MCF 10A (cell line): ENCODE results near the gene COBL. TPM values are rescaled to one million over a fixed set of nuclear protein-coding genes. Genes with fewer than 3 reads are reported as not detected.

Experiments used
- BruUV-seq: library from RNA; stranded (reverse); fragments of 400-500 nt; replicated peaks from 2 replicates; lab custom pipeline; 2021; lab: Mats Ljungman, UMichigan
- CTCF ChIA-PET: fragments of 300-600 bp; sonication (Branson Sonifier 250); formaldehyde crosslinking; extraction: SDS; loops from one replicate; lab custom pipeline; 2021; ENCODE audit warnings: antibody characterized with exemption, inconsistent platforms; lab: Yijun Ruan, JAX
- POLR2A ChIA-PET: fragments of 300-600, 350-650 bp; sonication (Branson Sonifier 250); formaldehyde crosslinking; extraction: SDS; loops from one replicate; lab custom pipeline; 2020; ENCODE audit warnings: antibody characterized with exemption, inconsistent platforms; lab: Yijun Ruan, JAX
- DNase-seq: peaks from one replicate; pipeline ENCODE4 v3.0.0-alpha.2; 2018; ENCODE audit not compliant: unreplicated experiment
- H3K27ac Mint-ChIP-seq: one replicate; pipeline ENCODE4 v1.8.0; 2022; ENCODE audit warnings: mild to moderate bottlenecking, low read depth, mixed read lengths; ENCODE audit not compliant: unreplicated experiment
- H3K27me3 Mint-ChIP-seq: one replicate; pipeline ENCODE4 v1.8.0; 2022; ENCODE audit warnings: mixed read lengths; ENCODE audit not compliant: insufficient read depth, unreplicated experiment
- H3K36me3 Mint-ChIP-seq: one replicate; pipeline ENCODE4 v1.8.0; 2022; ENCODE audit warnings: mild to moderate bottlenecking, moderate library complexity, mixed read lengths; ENCODE audit not compliant: insufficient read depth, unreplicated experiment
- H3K4me1 Mint-ChIP-seq: one replicate; pipeline ENCODE4 v1.8.0; 2022; ENCODE audit warnings: mixed read lengths; ENCODE audit not compliant: insufficient read depth, unreplicated experiment
- H3K4me3 Mint-ChIP-seq: one replicate; pipeline ENCODE4 v1.8.0; 2022; ENCODE audit warnings: mild to moderate bottlenecking, moderate library complexity, mixed read lengths; ENCODE audit not compliant: unreplicated experiment
- H3K9me3 Mint-ChIP-seq: one replicate; pipeline ENCODE4 v1.8.0; 2022; ENCODE audit warnings: mixed read lengths; ENCODE audit not compliant: unreplicated experiment
- intact Hi-C: fragments of 100-400 bp; cut with micrococcal nuclease; formaldehyde crosslinking; loops from 2 replicates; pipeline ENCODE4 v1.14.1; 2022
- total RNA-seq: library from RNA; stranded (reverse); gene quantifications from 2 replicates; pipeline ENCODE4 v1.2.3, GENCODE V29; 2022
- TF ChIP-seq, protein P1 (sequence below): fragments of 200-600 bp; IDR thresholded peaks from one replicate; pipeline ENCODE4 v1.8.0; 2022; ENCODE audit warnings: antibody characterized with exemption, mild to moderate bottlenecking; ENCODE audit not compliant: unreplicated experiment

The COBL gene
- total RNA-seq, 1 experiment from 2014 or later = 12.3 TPM

DNA sequence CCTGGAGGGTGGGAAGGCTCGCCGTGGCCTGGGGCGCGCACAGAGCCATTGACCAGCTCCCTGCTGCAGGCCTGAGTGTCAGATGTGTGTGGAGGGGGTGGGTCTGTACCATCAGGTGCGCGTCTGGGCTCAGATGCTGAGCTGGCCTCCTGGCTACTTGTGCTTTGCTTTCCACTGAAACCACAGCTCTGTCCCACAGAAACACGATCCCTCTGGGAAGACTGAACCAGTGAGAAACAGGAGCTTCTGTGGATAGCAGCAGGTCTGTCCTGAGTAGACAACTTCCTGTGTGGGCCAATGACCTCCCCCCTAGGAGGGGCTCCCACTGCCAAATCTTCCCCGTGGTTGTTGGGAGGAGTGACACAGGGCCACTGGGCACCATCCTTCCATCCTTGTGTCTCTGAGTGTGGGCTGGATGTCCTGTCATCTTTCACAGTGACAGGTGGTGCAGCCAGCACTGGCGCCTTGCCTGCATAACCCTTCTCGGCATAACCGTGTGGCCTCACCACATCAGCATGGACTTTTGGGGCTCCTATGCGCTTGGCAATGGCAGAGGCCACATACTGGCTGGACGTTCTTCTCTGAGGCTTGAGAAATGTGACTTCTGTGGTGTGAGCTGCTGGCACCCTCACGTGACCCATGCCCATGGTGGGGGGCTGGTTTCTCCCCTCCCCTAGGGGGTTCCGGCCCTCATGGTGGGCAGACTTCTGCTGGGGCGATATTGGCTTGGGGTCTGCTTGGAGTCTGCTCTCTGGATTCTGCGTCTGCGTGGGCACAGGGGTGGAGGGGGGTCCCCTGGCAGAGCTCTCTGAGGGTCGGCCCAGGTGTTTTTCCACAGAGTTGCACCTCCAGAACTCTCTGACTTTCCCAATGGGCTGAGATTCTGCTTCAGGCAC lies 288.4 kb downstream of the COBL start:
- H3K4me3 Mint-ChIP-seq = no peak overlapping the region
- intact Hi-C loops = no loop called here
- H3K27ac Mint-ChIP-seq = no peak overlapping the region
- H3K27me3 Mint-ChIP-seq = no peaks in the 10 kb centered on the region
- TF ChIP-seq, protein P1, sequence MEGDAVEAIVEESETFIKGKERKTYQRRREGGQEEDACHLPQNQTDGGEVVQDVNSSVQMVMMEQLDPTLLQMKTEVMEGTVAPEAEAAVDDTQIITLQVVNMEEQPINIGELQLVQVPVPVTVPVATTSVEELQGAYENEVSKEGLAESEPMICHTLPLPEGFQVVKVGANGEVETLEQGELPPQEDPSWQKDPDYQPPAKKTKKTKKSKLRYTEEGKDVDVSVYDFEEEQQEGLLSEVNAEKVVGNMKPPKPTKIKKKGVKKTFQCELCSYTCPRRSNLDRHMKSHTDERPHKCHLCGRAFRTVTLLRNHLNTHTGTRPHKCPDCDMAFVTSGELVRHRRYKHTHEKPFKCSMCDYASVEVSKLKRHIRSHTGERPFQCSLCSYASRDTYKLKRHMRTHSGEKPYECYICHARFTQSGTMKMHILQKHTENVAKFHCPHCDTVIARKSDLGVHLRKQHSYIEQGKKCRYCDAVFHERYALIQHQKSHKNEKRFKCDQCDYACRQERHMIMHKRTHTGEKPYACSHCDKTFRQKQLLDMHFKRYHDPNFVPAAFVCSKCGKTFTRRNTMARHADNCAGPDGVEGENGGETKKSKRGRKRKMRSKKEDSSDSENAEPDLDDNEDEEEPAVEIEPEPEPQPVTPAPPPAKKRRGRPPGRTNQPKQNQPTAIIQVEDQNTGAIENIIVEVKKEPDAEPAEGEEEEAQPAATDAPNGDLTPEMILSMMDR = no peak
- ChIA-PET POLR2A (no interaction called here), CTCF (interaction anchor here (0.6 kb wide), 1 partner anchor 11 kb away, joined by 3 read pairs; no protein-coding TSS in a partner anchor)
- peaks cover 11% of the 10 kb centered on the region for H3K36me3 Mint-ChIP-seq
- no peaks in the 10 kb centered on the region for H3K9me3 Mint-ChIP-seq
- DNase-seq = no peak
- H3K4me1 Mint-ChIP-seq = no peaks in the 10 kb centered on the region
- TSS peak; percentile 51 for BruUV-seq

DNA sequence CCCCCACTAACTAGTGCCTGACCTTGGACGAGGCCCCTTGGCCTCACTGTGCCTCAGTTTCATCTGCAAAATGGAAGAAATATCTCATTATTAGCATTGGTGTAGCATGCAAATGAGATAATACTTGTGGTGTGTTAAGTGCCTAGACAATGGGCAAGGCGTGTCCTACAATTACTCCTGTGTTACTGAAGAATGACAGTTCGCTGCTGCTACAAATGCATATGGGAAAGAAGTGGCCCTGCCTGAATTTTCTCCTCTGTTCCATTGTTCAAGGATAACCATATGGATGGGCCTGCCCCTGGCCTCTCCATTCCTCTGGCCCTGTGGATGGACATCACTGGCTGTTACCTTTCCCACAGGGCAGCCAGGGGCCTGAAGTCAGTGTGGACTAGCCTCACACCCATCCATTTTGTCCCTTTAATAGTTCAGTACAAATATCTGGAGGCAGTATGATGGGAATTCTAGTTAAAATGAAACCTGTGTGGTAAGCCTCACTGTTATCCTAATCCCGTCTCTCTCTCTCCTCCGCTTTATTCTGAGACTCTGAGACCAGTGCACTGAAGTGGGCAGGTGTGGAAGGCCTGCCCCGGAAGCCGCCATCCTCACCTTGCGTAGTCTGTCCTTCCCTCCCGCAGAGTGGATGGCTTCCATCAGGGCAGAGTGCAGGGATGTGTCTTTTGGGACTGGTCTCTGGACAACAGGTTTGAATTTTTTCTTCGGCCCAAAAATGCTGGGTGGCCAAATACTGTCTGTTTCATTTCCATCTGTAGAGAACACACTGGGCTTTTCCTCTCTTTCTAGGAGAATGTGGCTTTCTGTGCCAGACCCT lies 289.3 kb downstream of the COBL start:
- no peak for DNase-seq
- TF ChIP-seq, protein P1 = no peak
- ChIA-PET POLR2A (no interaction called here), CTCF (interaction anchor here (0.5 kb wide), 1 partner anchor 41 kb away, joined by 3 read pairs; no protein-coding TSS in a partner anchor)
- intact Hi-C loops = no loop called here
- Mint-ChIP-seq H3K27ac (no peak overlapping the region), H3K4me3 (no peak overlapping the region), H3K9me3 (no peaks in the 10 kb centered on the region), H3K36me3 (peaks cover 15% of the 10 kb centered on the region), H3K4me1 (no peaks in the 10 kb centered on the region), H3K27me3 (no peaks in the 10 kb centered on the region)
- no TSS peak for BruUV-seq

DNA sequence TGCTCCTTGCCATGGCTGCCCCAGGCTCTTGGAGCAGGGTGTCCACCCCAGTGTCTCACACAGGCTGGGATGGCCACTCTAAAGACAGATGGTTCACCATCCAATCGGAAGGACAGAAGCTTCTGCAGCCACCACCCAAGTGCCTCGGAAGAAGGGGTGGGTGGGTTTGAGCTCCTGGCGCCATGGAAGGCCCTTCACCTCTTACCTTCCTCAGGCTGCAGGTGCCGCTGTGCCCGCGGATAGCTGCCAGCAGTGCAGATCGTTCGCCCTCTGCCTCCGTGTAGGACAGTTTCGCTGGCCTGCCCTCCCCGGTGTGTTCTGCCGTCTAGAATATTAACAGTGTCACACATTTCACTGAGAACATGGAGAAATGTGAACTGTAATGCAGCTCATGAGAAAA lies 290.3 kb downstream of the COBL start:
- Mint-ChIP-seq H3K27me3 (no peaks in the 10 kb centered on the region), H3K27ac (no peak overlapping the region), H3K4me1 (no peaks in the 10 kb centered on the region), H3K4me3 (no peak overlapping the region), H3K36me3 (peaks cover 15% of the 10 kb centered on the region), H3K9me3 (no peaks in the 10 kb centered on the region)
- CTCF ChIA-PET = interaction anchor here (0.5 kb wide), 1 partner anchor 42 kb away, joined by 3 read pairs; no protein-coding TSS in a partner anchor
- POLR2A ChIA-PET = no interaction called here
- no peak for DNase-seq
- intact Hi-C loops = no loop called here
- TF ChIP-seq, protein P1 = no peak
- BruUV-seq = no TSS peak

DNA sequence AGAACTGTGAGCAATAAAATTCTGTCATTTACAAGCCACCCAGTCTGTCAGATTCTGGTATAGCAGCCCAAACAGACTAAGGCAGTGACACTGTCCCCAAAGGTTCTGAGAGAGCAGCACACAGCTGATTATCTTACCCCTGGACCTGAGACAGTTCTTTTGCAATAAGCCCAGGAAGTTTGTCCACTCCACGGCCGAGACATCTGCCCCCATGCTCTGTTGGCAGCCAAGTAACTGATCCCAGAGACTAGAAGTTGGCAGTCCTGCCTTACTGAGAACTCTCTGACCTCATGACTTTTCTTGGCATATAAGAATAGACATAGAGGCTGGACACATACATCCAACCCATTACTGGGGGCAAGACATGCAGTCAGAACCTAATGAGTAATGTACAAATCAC lies 290.9 kb downstream of the COBL start:
- Mint-ChIP-seq H3K4me1 (no peaks in the 10 kb centered on the region), H3K4me3 (no peak overlapping the region), H3K27ac (no peak overlapping the region), H3K27me3 (no peaks in the 10 kb centered on the region), H3K36me3 (peaks cover 21% of the 10 kb centered on the region), H3K9me3 (no peaks in the 10 kb centered on the region)
- intact Hi-C loops = no loop called here
- ChIA-PET POLR2A (no interaction called here), CTCF (interaction anchor here (1.1 kb wide), 1 partner anchor 42 kb away, joined by 3 read pairs; no protein-coding TSS in a partner anchor)
- DNase-seq = peak; percentile 10
- TF ChIP-seq, protein P1 = no peak
- no TSS peak for BruUV-seq
